Neural progenitor cell (in vitro differentiated cells): ENCODE results near the gene CTF1. TPM values are rescaled to one million over a fixed set of nuclear protein-coding genes. Genes with fewer than 3 reads are reported as not detected.

Experiments used
- DNase-seq: peaks from one replicate; pipeline ENCODE4 v3.0.0-alpha.2; 2016; ENCODE audit warnings: low spot score
- H2AFZ ChIP-seq: fragments of 200-600 bp; sonication (generic); replicated peaks from 2 replicates; pipeline ENCODE4 v1.6.1; 2016; ENCODE audit warnings: antibody characterized with exemption
- H3F3A ChIP-seq: fragments of 200-600 bp; sonication (generic); 2 replicates; pipeline ENCODE4 v1.6.1; 2016; ENCODE audit warnings: antibody characterized with exemption, low read depth
- H3K27ac ChIP-seq: fragments of 200-600 bp; sonication (generic); 2 replicates; pipeline ENCODE4 v1.5.1; 2016; ENCODE audit warnings: mild to moderate bottlenecking
- H3K27me3 ChIP-seq: fragments of 200-600 bp; sonication (generic); 2 replicates; pipeline ENCODE4 v1.6.1; 2016; ENCODE audit warnings: mild to moderate bottlenecking, moderate library complexity
- H3K36me3 ChIP-seq: fragments of 200-600 bp; sonication (generic); 2 replicates; pipeline ENCODE4 v1.5.1; 2016
- H3K4me1 ChIP-seq: fragments of 200-600 bp; sonication (generic); 2 replicates; pipeline ENCODE4 v1.6.1; 2016; ENCODE audit warnings: mixed run types
- H3K4me2 ChIP-seq: fragments of 200-600 bp; sonication (generic); 2 replicates; pipeline ENCODE4 v1.6.1; 2016
- H3K4me3 ChIP-seq: fragments of 200-600 bp; sonication (generic); 2 replicates; pipeline ENCODE4 v1.5.1; 2016
- H3K79me2 ChIP-seq: fragments of 200-600 bp; sonication (generic); 2 replicates; pipeline ENCODE4 v1.6.1; 2016; ENCODE audit warnings: low read depth
- H3K9ac ChIP-seq: fragments of 200-600 bp; sonication (generic); 2 replicates; pipeline ENCODE4 v1.6.1; 2016
- H3K9me3 ChIP-seq: fragments of 200-600 bp; sonication (generic); 2 replicates; pipeline ENCODE4 v1.5.1; 2016; ENCODE audit warnings: low read depth
- H4K20me1 ChIP-seq: fragments of 200-600 bp; sonication (generic); 2 replicates; pipeline ENCODE4 v1.6.1; 2016; ENCODE audit warnings: low read depth
- H3K27ac Mint-ChIP-seq: 3 replicates; pipeline ENCODE4 v1.8.0; 2021; ENCODE audit warnings: mixed read lengths
- H3K27me3 Mint-ChIP-seq: 2 replicates; pipeline ENCODE4 v1.8.0; 2022; ENCODE audit warnings: low read depth, mild to moderate bottlenecking, inconsistent platforms, moderate library complexity, mixed read lengths; ENCODE audit not compliant: insufficient read depth
- H3K36me3 Mint-ChIP-seq: 3 replicates; pipeline ENCODE4 v1.8.0; 2021; ENCODE audit warnings: mixed read lengths
- H3K4me1 Mint-ChIP-seq: 3 replicates; pipeline ENCODE4 v1.8.0; 2021; ENCODE audit warnings: mixed read lengths
- H3K4me3 Mint-ChIP-seq: 3 replicates; pipeline ENCODE4 v1.8.0; 2021; ENCODE audit warnings: mild to moderate bottlenecking, moderate library complexity, mixed read lengths
- H3K9me3 Mint-ChIP-seq: 3 replicates; pipeline ENCODE4 v1.8.0; 2020; ENCODE audit warnings: mixed read lengths
- EZH2 ChIP-seq: fragments of 200-600 bp; sonication (generic); IDR thresholded peaks from 2 replicates; pipeline ENCODE4 v1.6.1; 2017; ENCODE audit warnings: antibody characterized with exemption, mild to moderate bottlenecking, moderate library complexity
- EZH2phosphoT487 ChIP-seq: fragments of 200-600 bp; sonication (generic); IDR thresholded peaks from 2 replicates; pipeline ENCODE4 v1.6.1; 2017; ENCODE audit warnings: antibody characterized with exemption
- total RNA-seq: library from RNA; depleted of rRNA; stranded (reverse); fragments of >200 nt; gene quantifications from 2 replicates; pipeline ENCODE4 v1.2.3, GENCODE V29; 2015; ENCODE audit warnings: low replicate concordance
- TF ChIP-seq, protein P1 (sequence below): fragments of 200-600 bp; sonication (generic); IDR thresholded peaks from 2 replicates; pipeline ENCODE4 v1.5.1; 2017; ENCODE audit warnings: antibody characterized with exemption, mild to moderate bottlenecking

CTF1 gene
- total RNA-seq, 1 donor from 2014 or later, result 0.39 TPM

DNA sequence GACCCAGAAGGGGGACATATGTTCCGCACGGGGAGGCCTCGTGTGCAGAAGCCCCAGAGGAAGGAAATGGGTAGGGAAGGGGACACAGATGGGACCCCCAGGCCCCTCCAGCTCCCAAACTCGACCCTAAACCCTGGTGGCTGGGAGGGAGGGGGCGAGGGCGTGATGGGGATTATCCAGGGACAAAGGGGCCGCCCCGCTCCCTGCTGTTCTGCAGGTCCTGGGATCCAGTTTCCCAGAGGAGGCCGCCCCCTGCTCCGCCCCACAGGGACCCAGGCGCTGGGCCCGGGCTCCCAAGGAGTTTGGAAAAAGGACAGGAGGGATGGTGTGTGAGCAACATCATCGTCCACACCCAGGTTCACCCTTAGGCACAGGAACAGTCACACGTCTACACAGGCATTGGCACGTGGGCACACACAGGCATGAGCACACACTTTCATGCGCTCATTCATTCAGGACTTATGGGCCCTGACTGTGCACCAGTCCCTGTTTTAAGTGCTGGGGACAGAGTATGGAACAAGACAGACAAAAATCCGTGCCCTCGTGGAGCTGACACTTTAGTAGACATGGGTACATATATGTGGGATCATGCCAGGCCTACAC is 14.1 kb downstream of the CTF1 start:
- H3K4me1 ChIP-seq, result peaks cover 27% of the 10 kb centered on the region
- H3K27ac ChIP-seq, result no peak overlapping the region
- no peaks in the 10 kb centered on the region for H3K27me3 ChIP-seq
- peak; percentile 76 for DNase-seq
- peak overlapping the region; percentile 30 for H2AFZ ChIP-seq
- H3K79me2 ChIP-seq, result no peaks in the 10 kb centered on the region
- H3F3A ChIP-seq, result peaks cover 17% of the 10 kb centered on the region
- H3K36me3 Mint-ChIP-seq, result no peaks in the 10 kb centered on the region
- TF ChIP-seq, protein P1, sequence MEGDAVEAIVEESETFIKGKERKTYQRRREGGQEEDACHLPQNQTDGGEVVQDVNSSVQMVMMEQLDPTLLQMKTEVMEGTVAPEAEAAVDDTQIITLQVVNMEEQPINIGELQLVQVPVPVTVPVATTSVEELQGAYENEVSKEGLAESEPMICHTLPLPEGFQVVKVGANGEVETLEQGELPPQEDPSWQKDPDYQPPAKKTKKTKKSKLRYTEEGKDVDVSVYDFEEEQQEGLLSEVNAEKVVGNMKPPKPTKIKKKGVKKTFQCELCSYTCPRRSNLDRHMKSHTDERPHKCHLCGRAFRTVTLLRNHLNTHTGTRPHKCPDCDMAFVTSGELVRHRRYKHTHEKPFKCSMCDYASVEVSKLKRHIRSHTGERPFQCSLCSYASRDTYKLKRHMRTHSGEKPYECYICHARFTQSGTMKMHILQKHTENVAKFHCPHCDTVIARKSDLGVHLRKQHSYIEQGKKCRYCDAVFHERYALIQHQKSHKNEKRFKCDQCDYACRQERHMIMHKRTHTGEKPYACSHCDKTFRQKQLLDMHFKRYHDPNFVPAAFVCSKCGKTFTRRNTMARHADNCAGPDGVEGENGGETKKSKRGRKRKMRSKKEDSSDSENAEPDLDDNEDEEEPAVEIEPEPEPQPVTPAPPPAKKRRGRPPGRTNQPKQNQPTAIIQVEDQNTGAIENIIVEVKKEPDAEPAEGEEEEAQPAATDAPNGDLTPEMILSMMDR, result no peak
- TF ChIP-seq EZH2 (no peak), EZH2phosphoT487 (no peak)
- no peaks in the 10 kb centered on the region for H4K20me1 ChIP-seq
- peak overlapping the region; percentile 10 for H3K4me3 ChIP-seq
- no peaks in the 10 kb centered on the region for H3K9me3 ChIP-seq
- peak overlapping the region; percentile 68 for H3K4me2 ChIP-seq
- no peak overlapping the region for H3K9ac ChIP-seq
- peaks cover 28% of the 10 kb centered on the region for H3K4me1 Mint-ChIP-seq
- H3K27me3 Mint-ChIP-seq, result peaks cover 4% of the 10 kb centered on the region
- no peaks in the 10 kb centered on the region for H3K9me3 Mint-ChIP-seq
- H3K27ac Mint-ChIP-seq, result peak overlapping the region; percentile 15
- no peak overlapping the region for H3K4me3 Mint-ChIP-seq
- H3K36me3 ChIP-seq, result no peaks in the 10 kb centered on the region

DNA sequence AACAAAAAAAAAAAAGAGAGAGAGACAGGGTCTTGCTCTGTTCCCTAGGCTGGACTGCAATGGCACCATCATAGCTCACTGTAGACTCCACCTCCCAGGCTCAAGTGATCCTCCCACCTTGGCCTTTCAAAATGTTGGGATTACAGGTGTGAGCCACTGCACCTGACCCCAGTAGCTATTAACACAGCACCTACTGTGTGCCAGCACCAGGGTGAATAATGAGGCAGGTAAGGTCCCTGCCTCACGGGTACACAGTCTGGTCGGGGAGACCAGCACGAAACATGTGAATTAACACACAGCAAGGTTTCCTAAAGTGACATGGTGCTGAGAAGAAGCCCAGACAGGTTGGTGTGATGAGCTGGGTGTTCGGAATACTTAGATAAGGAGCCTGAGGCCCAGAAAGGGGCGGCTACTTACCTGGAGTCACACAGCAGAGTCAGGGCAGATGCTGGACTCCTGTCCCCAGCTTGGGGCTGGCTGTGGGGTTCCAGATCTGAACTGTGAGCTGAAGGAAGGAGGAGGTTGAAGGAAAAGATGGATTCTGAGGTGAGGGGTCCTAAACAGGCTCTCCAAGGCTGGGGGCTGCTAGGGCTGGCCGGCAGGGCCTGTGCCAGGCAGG is 16.5 kb downstream of the CTF1 start:
- H2AFZ ChIP-seq, result no peak overlapping the region
- no peak overlapping the region for H3K27ac ChIP-seq
- DNase-seq, result no peak
- H3K4me3 ChIP-seq, result no peak overlapping the region
- Mint-ChIP-seq H3K27me3 (peaks cover 7% of the 10 kb centered on the region), H3K27ac (peak overlapping the region; percentile 69), H3K36me3 (no peaks in the 10 kb centered on the region), H3K4me3 (no peak overlapping the region), H3K9me3 (no peaks in the 10 kb centered on the region), H3K4me1 (peaks cover 27% of the 10 kb centered on the region)
- H3K9me3 ChIP-seq, result no peaks in the 10 kb centered on the region
- no peaks in the 10 kb centered on the region for H4K20me1 ChIP-seq
- H3K36me3 ChIP-seq, result no peaks in the 10 kb centered on the region
- peaks cover 31% of the 10 kb centered on the region for H3F3A ChIP-seq
- no peak overlapping the region for H3K4me2 ChIP-seq
- no peak overlapping the region for H3K9ac ChIP-seq
- H3K27me3 ChIP-seq, result no peaks in the 10 kb centered on the region
- TF ChIP-seq EZH2 (no peak), EZH2phosphoT487 (no peak)
- TF ChIP-seq, protein P1, result no peak
- H3K79me2 ChIP-seq, result no peaks in the 10 kb centered on the region
- H3K4me1 ChIP-seq, result peaks cover 38% of the 10 kb centered on the region

DNA sequence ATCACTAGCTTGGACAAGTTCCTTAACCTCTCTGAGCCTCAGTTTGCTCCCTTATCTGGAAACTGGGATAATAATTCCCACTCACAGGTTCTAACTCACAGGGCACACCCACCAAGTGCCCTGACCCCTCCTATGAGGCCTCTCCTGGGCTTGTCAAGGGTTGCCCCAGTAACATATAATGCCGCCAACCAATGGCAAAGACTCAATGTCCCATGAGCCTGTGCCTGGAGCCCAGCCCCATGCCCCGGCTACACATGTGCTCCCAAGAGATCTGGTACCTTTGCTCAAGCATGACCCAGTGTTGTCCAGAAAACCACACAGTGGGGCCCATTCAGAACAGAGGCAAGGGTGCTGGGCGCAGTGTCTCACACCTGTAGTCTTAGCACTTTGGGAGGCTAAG is 18.4 kb downstream of the CTF1 start:
- peak overlapping the region; percentile 21 for H3K27ac Mint-ChIP-seq
- H3F3A ChIP-seq, result peaks cover 24% of the 10 kb centered on the region
- no peaks in the 10 kb centered on the region for H3K9me3 Mint-ChIP-seq
- no peaks in the 10 kb centered on the region for H3K9me3 ChIP-seq
- no peaks in the 10 kb centered on the region for H3K79me2 ChIP-seq
- H3K4me1 Mint-ChIP-seq, result peaks cover 19% of the 10 kb centered on the region
- no peaks in the 10 kb centered on the region for H3K36me3 ChIP-seq
- H3K9ac ChIP-seq, result no peak overlapping the region
- peaks cover 29% of the 10 kb centered on the region for H3K4me1 ChIP-seq
- H3K4me3 Mint-ChIP-seq, result no peak overlapping the region
- no peaks in the 10 kb centered on the region for H3K27me3 ChIP-seq
- no peaks in the 10 kb centered on the region for H4K20me1 ChIP-seq
- no peak overlapping the region for H3K27ac ChIP-seq
- H3K4me2 ChIP-seq, result no peak overlapping the region
- no peaks in the 10 kb centered on the region for H3K36me3 Mint-ChIP-seq
- no peak overlapping the region for H3K4me3 ChIP-seq
- no peak overlapping the region for H2AFZ ChIP-seq
- DNase-seq, result no peak
- peaks cover 7% of the 10 kb centered on the region for H3K27me3 Mint-ChIP-seq
- TF ChIP-seq, protein P1, result no peak
- TF ChIP-seq EZH2 (no peak), EZH2phosphoT487 (no peak)
